Neural cell (in vitro differentiated cells): ENCODE results near the gene IFRD2. TPM values are rescaled to one million over a fixed set of nuclear protein-coding genes. Genes with fewer than 3 reads are reported as not detected.

ENCODE experiments used
- H2AFZ ChIP-seq: fragments of 200-600, 300-800 bp; sonication (generic), shearing (Covaris generic); 2 replicates; pipeline ENCODE4 v1.6.0; 2014; ENCODE audit warnings: low read depth, mild to moderate bottlenecking, antibody characterized with exemption, low read length, moderate library complexity
- H3F3A ChIP-seq: fragments of 200-600 bp; shearing (Covaris generic); 2 replicates; pipeline ENCODE4 v1.6.1; 2016; ENCODE audit warnings: mild to moderate bottlenecking, moderate library complexity, mixed read lengths, antibody characterized with exemption, low read length; ENCODE audit not compliant: insufficient read depth, poor library complexity, severe bottlenecking
- H3K27ac ChIP-seq: fragments of 200-600, 300-800 bp; sonication (generic), shearing (Covaris generic); 2 replicates; pipeline ENCODE4 v1.5.1; 2014; ENCODE audit warnings: mild to moderate bottlenecking, low read length, moderate library complexity
- H3K27me3 ChIP-seq: fragments of 300-800, 200-600 bp; sonication (generic), shearing (Covaris generic); 2 replicates; pipeline ENCODE4 v1.6.0; 2014; ENCODE audit warnings: mild to moderate bottlenecking, low read depth, low read length, moderate library complexity; ENCODE audit not compliant: insufficient read depth
- H3K36me3 ChIP-seq: fragments of 300-800, 200-600 bp; sonication (generic), shearing (Covaris generic); 2 replicates; pipeline ENCODE4 v1.5.1; 2014; ENCODE audit warnings: mild to moderate bottlenecking, antibody characterized with exemption, low read length, moderate library complexity; ENCODE audit not compliant: insufficient read depth
- H3K4me2 ChIP-seq: fragments of 300-800, 200-600 bp; sonication (generic), shearing (Covaris generic); 2 replicates; pipeline ENCODE4 v1.6.0; 2014; ENCODE audit warnings: mild to moderate bottlenecking, low read length
- H3K4me3 ChIP-seq: fragments of 300-800, 200-600 bp; sonication (generic), shearing (Covaris generic); 2 replicates; pipeline ENCODE4 v1.5.1; 2014; ENCODE audit warnings: mild to moderate bottlenecking, low read length, moderate library complexity
- H3K79me2 ChIP-seq: fragments of 200-600 bp; shearing (Covaris generic); replicated peaks from 2 replicates; pipeline ENCODE4 v1.6.0; 2014; ENCODE audit warnings: mild to moderate bottlenecking, low read length, moderate library complexity; ENCODE audit not compliant: insufficient read depth
- H3K9ac ChIP-seq: fragments of 300-800, 200-600 bp; sonication (generic), shearing (Covaris generic); 2 replicates; pipeline ENCODE4 v1.6.1; 2016; ENCODE audit warnings: mild to moderate bottlenecking, low read length, mixed read lengths
- H3K9me2 ChIP-seq: fragments of 200-600 bp; shearing (Covaris generic); 2 replicates; pipeline ENCODE4 v1.6.1; 2016; ENCODE audit warnings: mild to moderate bottlenecking, low read length, mixed read lengths; ENCODE audit not compliant: insufficient read depth
- H3K9me3 ChIP-seq: fragments of 200-600, 300-800 bp; sonication (generic), shearing (Covaris generic); 2 replicates; pipeline ENCODE4 v1.6.1; 2016; ENCODE audit warnings: mild to moderate bottlenecking, mixed run types, low read length, moderate library complexity, mixed read lengths
- H4K20me1 ChIP-seq: fragments of 200-600 bp; shearing (Covaris generic); 2 replicates; pipeline ENCODE4 v1.6.1; 2016; ENCODE audit warnings: mild to moderate bottlenecking, mixed run types; ENCODE audit not compliant: insufficient read depth
- EP300 ChIP-seq: fragments of 450-650 bp; conservative IDR thresholded peaks from 2 replicates; pipeline ENCODE4 v1.6.1; 2014; ENCODE audit warnings: antibody characterized with exemption, mild to moderate bottlenecking, moderate library complexity; ENCODE audit not compliant: poor library complexity, severe bottlenecking
- EZH2 ChIP-seq: fragments of 200-600, 300-800 bp; shearing (Covaris generic), sonication (generic); IDR thresholded peaks from 2 replicates; pipeline ENCODE4 v1.6.1; 2014; ENCODE audit warnings: antibody characterized with exemption, low read length, borderline replicate concordance, mild to moderate bottlenecking; ENCODE audit not compliant: insufficient read depth, poor library complexity, severe bottlenecking
- MXI1 ChIP-seq: fragments of 450-650 bp; conservative IDR thresholded peaks from 2 replicates; pipeline ENCODE4 v1.6.1; 2014; ENCODE audit warnings: antibody characterized with exemption, mild to moderate bottlenecking; ENCODE audit not compliant: poor library complexity, severe bottlenecking
- POLR2AphosphoS5 ChIP-seq: IDR thresholded peaks from 2 replicates; pipeline ENCODE4 v1.6.1; 2012
- RAD21 ChIP-seq: fragments of 450-650 bp; conservative IDR thresholded peaks from 2 replicates; pipeline ENCODE4 v1.6.1; 2014; ENCODE audit warnings: antibody characterized with exemption, mild to moderate bottlenecking, moderate library complexity
- SMC3 ChIP-seq: fragments of 450-650 bp; conservative IDR thresholded peaks from 2 replicates; pipeline ENCODE4 v1.6.1; 2014; ENCODE audit warnings: antibody characterized with exemption, mild to moderate bottlenecking, moderate library complexity; ENCODE audit not compliant: poor library complexity
- TAF1 ChIP-seq: IDR thresholded peaks from 2 replicates; pipeline ENCODE4 v1.6.1; 2012; ENCODE audit warnings: low read depth
- polyA plus RNA-seq: library from polyadenylated mRNA; depleted of rRNA; stranded (reverse); fragments of >200 nt; gene quantifications from 2 replicates; pipeline ENCODE4 v1.2.3, GENCODE V29; 2014
- TF ChIP-seq, protein P1 (sequence below): IDR thresholded peaks from 2 replicates; pipeline ENCODE4 v1.6.1; 2012; ENCODE audit warnings: borderline replicate concordance
- TF ChIP-seq, protein P2 (sequence below): fragments of 450-650 bp; IDR thresholded peaks from 2 replicates; pipeline ENCODE4 v1.5.1; 2014; ENCODE audit warnings: antibody characterized with exemption, mild to moderate bottlenecking, moderate library complexity; ENCODE audit not compliant: poor library complexity, severe bottlenecking

The IFRD2 gene
- polyA plus RNA-seq, 1 donor from 2014 or later: 41.8 TPM

DNA sequence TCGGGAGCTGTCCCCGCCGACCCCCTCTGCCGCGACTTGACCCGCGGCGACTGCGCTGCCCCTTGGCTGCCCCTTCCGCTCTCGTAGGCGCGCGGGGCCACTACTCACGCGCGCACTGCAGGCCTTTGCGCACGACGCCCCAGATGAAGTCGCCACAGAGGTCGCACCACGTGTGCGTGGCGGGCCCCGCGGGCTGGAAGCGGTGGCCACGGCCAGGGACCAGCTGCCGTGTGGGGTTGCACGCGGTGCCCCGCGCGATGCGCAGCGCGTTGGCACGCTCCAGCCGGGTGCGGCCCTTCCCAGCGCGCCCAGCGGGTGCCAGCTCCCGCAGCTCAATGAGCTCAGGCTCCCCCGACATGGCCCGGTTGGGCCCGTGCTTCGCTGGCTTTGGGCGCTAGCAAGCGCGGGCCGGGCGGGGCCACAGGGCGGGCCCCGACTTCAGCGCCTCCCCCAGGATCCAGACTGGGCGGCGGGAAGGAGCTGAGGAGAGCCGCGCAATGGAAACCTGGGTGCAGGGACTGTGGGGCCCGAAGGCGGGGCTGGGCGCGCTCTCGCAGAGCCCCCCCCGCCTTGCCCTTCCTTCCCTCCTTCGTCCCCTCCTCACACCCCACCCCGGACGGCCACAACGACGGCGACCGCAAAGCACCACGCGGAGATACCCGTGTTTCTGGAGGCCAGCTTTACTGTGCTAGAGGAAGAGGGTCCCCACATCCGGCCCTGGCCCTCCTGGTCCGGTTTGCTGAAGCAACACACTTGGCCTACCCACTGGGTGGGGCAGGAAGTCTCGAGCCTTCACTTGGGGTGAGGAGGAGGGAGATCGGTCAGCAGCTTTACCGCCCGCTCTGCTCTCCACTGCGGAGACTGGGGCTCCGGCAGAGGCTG lies 48.5 kb upstream of the IFRD2 start, which contains the start of gene RASSF1:
Gene RASSF1 (minus strand): TSS at position 389 of the 882 bp plus-strand sequence. CDS start 31 bp downstream, at position 358.
- Histone ChIP-seq H3K36me3 (no peaks in the 10 kb centered on the region), H3K27me3 (peaks cover 42% of the 10 kb centered on the region), H3K4me2 (no peak within 1 kb of the TSS), H4K20me1 (no peaks in the 10 kb centered on the region), H3K9me2 (no peaks in the 10 kb centered on the region), H3K79me2 (peaks cover 11% of the 10 kb centered on the region), H2AFZ (no peak within 1 kb of the TSS), H3F3A (no peaks in the 10 kb centered on the region), H3K4me3 (no peak within 1 kb of the TSS), H3K27ac (no peak within 1 kb of the TSS), H3K9me3 (no peaks in the 10 kb centered on the region), H3K9ac (no peak within 1 kb of the TSS)
- TF ChIP-seq POLR2AphosphoS5 (no peak), MXI1 (no peak), TAF1 (no peak), RAD21 (no peak), EP300 (no peak), EZH2 (no peak), SMC3 (no peak)
- TF ChIP-seq, protein P1, sequence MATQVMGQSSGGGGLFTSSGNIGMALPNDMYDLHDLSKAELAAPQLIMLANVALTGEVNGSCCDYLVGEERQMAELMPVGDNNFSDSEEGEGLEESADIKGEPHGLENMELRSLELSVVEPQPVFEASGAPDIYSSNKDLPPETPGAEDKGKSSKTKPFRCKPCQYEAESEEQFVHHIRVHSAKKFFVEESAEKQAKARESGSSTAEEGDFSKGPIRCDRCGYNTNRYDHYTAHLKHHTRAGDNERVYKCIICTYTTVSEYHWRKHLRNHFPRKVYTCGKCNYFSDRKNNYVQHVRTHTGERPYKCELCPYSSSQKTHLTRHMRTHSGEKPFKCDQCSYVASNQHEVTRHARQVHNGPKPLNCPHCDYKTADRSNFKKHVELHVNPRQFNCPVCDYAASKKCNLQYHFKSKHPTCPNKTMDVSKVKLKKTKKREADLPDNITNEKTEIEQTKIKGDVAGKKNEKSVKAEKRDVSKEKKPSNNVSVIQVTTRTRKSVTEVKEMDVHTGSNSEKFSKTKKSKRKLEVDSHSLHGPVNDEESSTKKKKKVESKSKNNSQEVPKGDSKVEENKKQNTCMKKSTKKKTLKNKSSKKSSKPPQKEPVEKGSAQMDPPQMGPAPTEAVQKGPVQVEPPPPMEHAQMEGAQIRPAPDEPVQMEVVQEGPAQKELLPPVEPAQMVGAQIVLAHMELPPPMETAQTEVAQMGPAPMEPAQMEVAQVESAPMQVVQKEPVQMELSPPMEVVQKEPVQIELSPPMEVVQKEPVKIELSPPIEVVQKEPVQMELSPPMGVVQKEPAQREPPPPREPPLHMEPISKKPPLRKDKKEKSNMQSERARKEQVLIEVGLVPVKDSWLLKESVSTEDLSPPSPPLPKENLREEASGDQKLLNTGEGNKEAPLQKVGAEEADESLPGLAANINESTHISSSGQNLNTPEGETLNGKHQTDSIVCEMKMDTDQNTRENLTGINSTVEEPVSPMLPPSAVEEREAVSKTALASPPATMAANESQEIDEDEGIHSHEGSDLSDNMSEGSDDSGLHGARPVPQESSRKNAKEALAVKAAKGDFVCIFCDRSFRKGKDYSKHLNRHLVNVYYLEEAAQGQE: no peak
- TF ChIP-seq, protein P2, sequence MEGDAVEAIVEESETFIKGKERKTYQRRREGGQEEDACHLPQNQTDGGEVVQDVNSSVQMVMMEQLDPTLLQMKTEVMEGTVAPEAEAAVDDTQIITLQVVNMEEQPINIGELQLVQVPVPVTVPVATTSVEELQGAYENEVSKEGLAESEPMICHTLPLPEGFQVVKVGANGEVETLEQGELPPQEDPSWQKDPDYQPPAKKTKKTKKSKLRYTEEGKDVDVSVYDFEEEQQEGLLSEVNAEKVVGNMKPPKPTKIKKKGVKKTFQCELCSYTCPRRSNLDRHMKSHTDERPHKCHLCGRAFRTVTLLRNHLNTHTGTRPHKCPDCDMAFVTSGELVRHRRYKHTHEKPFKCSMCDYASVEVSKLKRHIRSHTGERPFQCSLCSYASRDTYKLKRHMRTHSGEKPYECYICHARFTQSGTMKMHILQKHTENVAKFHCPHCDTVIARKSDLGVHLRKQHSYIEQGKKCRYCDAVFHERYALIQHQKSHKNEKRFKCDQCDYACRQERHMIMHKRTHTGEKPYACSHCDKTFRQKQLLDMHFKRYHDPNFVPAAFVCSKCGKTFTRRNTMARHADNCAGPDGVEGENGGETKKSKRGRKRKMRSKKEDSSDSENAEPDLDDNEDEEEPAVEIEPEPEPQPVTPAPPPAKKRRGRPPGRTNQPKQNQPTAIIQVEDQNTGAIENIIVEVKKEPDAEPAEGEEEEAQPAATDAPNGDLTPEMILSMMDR: no peak

DNA sequence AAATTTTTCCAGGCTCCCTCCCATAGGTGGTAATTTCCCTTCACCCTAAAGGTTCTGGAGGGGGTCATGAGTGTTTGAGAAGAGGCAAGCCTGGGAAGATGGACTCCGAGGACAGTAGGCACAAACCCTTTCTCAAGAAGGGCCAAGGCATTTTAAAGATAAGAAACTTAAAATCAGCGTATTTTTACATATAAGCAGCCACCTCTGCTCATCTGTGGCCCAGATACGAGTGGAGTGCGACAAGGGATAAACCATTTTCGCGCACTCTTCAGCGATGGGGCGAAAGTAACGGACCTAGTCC lies 47.9 kb upstream of the IFRD2 start:
- H3K9me3 ChIP-seq: no peaks in the 10 kb centered on the region
- no peak overlapping the region for H3K9ac ChIP-seq
- H3F3A ChIP-seq: no peaks in the 10 kb centered on the region
- TF ChIP-seq EZH2: no peak
- TF ChIP-seq, protein P2: no peak
- no peak overlapping the region for H3K27ac ChIP-seq
- H3K79me2 ChIP-seq: peaks cover 17% of the 10 kb centered on the region
- no peaks in the 10 kb centered on the region for H4K20me1 ChIP-seq
- H3K9me2 ChIP-seq: no peaks in the 10 kb centered on the region
- H2AFZ ChIP-seq: no peak overlapping the region
- no peak overlapping the region for H3K4me2 ChIP-seq
- peaks cover 36% of the 10 kb centered on the region for H3K27me3 ChIP-seq
- H3K36me3 ChIP-seq: no peaks in the 10 kb centered on the region
- H3K4me3 ChIP-seq: no peak overlapping the region
